C4-2B (cell line): ENCODE measurements around the gene CRYZL1.

Experiments used
- H3K27ac ChIP-seq: fragments of 450-650 bp; 2 replicates; pipeline ENCODE4 v1.5.1; 2017
- ZFX ChIP-seq: fragments of 450-650 bp; IDR thresholded peaks from 2 replicates; pipeline ENCODE4 v1.6.1; 2017
- TF ChIP-seq, protein P1 (sequence below): fragments of 450-650 bp; conservative IDR thresholded peaks from 2 replicates; pipeline ENCODE4 v1.5.1; 2017; ENCODE audit warnings: mild to moderate bottlenecking

The CRYZL1 gene

DNA sequence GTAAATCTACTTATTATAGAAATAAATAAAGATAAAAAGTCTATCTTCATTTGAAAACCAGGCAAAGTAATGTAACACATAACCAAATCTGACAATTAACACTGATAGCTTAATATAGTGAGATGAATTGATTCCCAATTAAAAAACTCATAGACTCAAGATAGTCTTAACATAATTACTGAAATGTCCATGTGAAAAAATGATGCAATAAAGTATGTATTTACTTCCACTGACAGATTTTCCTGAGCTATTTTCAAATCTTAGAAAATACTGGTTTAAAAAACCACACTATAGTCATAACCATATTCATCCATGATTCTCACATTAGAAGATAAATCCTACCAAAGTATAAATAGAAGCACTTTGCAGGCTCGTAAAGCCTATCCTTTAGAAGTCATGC lies 43.5 kb downstream of the CRYZL1 start:
- no peak overlapping the region for H3K27ac ChIP-seq
- TF ChIP-seq ZFX: no peak
- TF ChIP-seq, protein P1, sequence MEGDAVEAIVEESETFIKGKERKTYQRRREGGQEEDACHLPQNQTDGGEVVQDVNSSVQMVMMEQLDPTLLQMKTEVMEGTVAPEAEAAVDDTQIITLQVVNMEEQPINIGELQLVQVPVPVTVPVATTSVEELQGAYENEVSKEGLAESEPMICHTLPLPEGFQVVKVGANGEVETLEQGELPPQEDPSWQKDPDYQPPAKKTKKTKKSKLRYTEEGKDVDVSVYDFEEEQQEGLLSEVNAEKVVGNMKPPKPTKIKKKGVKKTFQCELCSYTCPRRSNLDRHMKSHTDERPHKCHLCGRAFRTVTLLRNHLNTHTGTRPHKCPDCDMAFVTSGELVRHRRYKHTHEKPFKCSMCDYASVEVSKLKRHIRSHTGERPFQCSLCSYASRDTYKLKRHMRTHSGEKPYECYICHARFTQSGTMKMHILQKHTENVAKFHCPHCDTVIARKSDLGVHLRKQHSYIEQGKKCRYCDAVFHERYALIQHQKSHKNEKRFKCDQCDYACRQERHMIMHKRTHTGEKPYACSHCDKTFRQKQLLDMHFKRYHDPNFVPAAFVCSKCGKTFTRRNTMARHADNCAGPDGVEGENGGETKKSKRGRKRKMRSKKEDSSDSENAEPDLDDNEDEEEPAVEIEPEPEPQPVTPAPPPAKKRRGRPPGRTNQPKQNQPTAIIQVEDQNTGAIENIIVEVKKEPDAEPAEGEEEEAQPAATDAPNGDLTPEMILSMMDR: no peak

- H3K27ac ChIP-seq: peak within 1 kb of the TSS; percentile 92
- TF ChIP-seq, protein P1: no peak; the same call in 1 of the 2 replicates
- no peak for TF ChIP-seq ZFX
These were observed 52.8 kb downstream of the CRYZL1 start, which contains the start of gene DONSON for GRCh38 chr21:33588485-33589335. Gene DONSON, minus strand, starts transcription at chr21:33588684. Its CDS starts 43 bp downstream, at chr21:33588641.

GRCh38 chr21:33587792-33588484 lies 53.6 kb downstream of the CRYZL1 start:
- peak; percentile 50 for TF ChIP-seq ZFX
- TF ChIP-seq, protein P1: peak; percentile 12; the same call in 1 of the 2 replicates
- peak overlapping the region; percentile 92 for H3K27ac ChIP-seq

- TF ChIP-seq, protein P1: no peak
- TF ChIP-seq ZFX: no peak
- no peak overlapping the region for H3K27ac ChIP-seq
These were observed 54.6 kb downstream of the CRYZL1 start for GRCh38 chr21:33586927-33587326.

DNA sequence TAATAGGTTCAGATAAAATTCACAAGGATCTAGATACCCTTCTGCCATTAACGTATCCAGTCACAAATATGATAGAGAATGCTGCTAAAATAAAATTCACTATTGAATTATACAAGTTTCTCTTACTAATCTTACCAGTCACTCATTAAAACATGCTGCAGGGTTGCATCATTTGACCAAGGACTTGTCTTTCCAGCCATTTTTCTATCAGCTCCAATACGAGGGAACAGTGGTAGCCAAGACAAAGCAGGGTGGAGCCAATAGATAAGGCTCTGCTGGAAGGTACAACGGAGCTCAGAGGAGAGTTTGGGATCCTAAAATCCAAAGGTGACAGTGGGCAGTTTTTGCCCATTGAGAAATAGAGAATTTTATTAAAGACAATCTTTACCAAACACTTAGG lies 57.1 kb downstream of the CRYZL1 start:
- TF ChIP-seq, protein P1: no peak
- TF ChIP-seq ZFX: no peak
- H3K27ac ChIP-seq: no peak overlapping the region

GRCh38 chr21:33578959-33579542 lies 62.5 kb downstream of the CRYZL1 start:
- H3K27ac ChIP-seq: no peak overlapping the region
- TF ChIP-seq, protein P1: no peak
- TF ChIP-seq ZFX: no peak
